Measurements from ENCODE around the gene TEC.
A peak's percentile ranks its signal among the peaks of the same experiment; 100 is the strongest.

The TEC gene

GRCh38 chr4:48254381-48255071 lies 15.1 kb downstream of the TEC start:
- no peak for TF ChIP-seq RAD21 (IDR thresholded peaks at IDR 0.05; ENCODE audit: low read depth)
- peak; percentile 57; the same call in 1 of the 2 replicates for TF ChIP-seq EP300 (IDR thresholded peaks at IDR 0.05; ENCODE audit: borderline replicate concordance)
- TF ChIP-seq NFIC (IDR thresholded peaks at IDR 0.05) = peak; percentile 79

- TF ChIP-seq TAF1 (IDR thresholded peaks at IDR 0.05; ENCODE audit: low read depth) (no peak), TCF12 (IDR thresholded peaks at IDR 0.05; ENCODE audit: low read depth) (no peak), EGR1 (IDR thresholded peaks at IDR 0.05) (no peak), RAD21 (IDR thresholded peaks at IDR 0.05; ENCODE audit: low read depth) (no peak), USF1 (IDR thresholded peaks at IDR 0.05) (no peak), EP300 (IDR thresholded peaks at IDR 0.05; ENCODE audit: borderline replicate concordance) (no peak), TEAD4 (IDR thresholded peaks at IDR 0.05) (no peak), CREB1 (IDR thresholded peaks at IDR 0.05; ENCODE audit: low read depth) (no peak)
Measured at GRCh38 chr4:48252313-48252712, 17.3 kb downstream of the TEC start.

GRCh38 chr4:48250980-48251379 lies 18.7 kb downstream of the TEC start:
- TF ChIP-seq MAX (IDR thresholded peaks at IDR 0.05) (no peak), CEBPB (IDR thresholded peaks at IDR 0.05) (no peak), EGR1 (IDR thresholded peaks at IDR 0.05) (no peak), USF1 (IDR thresholded peaks at IDR 0.05) (no peak), ZBTB7A (IDR thresholded peaks at IDR 0.05; ENCODE audit: low read depth) (no peak)

- no peak for TF ChIP-seq EP300 (IDR thresholded peaks at IDR 0.05; ENCODE audit: borderline replicate concordance)
- TF ChIP-seq TEAD4 (IDR thresholded peaks at IDR 0.05) = no peak
- TF ChIP-seq YY1 (IDR thresholded peaks at IDR 0.05; ENCODE audit: low read depth) = no peak
- no peak for TF ChIP-seq TAF1 (IDR thresholded peaks at IDR 0.05; ENCODE audit: low read depth)
- TF ChIP-seq EGR1 (IDR thresholded peaks at IDR 0.05) = no peak
- no peak for TF ChIP-seq NFIC (IDR thresholded peaks at IDR 0.05)
- TF ChIP-seq MAX (IDR thresholded peaks at IDR 0.05) = no peak
- TF ChIP-seq REST (IDR thresholded peaks at IDR 0.05; ENCODE audit: low read depth) = no peak
- no peak for TF ChIP-seq FOXM1 (IDR thresholded peaks at IDR 0.05; ENCODE audit: borderline replicate concordance, low read depth)
- no peak for TF ChIP-seq CREB1 (IDR thresholded peaks at IDR 0.05; ENCODE audit: low read depth)
- TF ChIP-seq CEBPB (IDR thresholded peaks at IDR 0.05) = no peak
- no peak for TF ChIP-seq USF1 (IDR thresholded peaks at IDR 0.05)
- TF ChIP-seq RAD21 (IDR thresholded peaks at IDR 0.05; ENCODE audit: low read depth) = no peak
Measured at GRCh38 chr4:48250343-48250742, 19.3 kb downstream of the TEC start.

- TF ChIP-seq CEBPB (IDR thresholded peaks at IDR 0.05) (no peak), EP300 (IDR thresholded peaks at IDR 0.05; ENCODE audit: borderline replicate concordance) (no peak), NFIC (IDR thresholded peaks at IDR 0.05) (no peak), FOXM1 (IDR thresholded peaks at IDR 0.05; ENCODE audit: borderline replicate concordance, low read depth) (no peak), EGR1 (IDR thresholded peaks at IDR 0.05) (no peak), ZBTB7A (IDR thresholded peaks at IDR 0.05; ENCODE audit: low read depth) (no peak)
Measured at GRCh38 chr4:48249378-48249777, 20.3 kb downstream of the TEC start.

- no peak for TF ChIP-seq TAF1 (IDR thresholded peaks at IDR 0.05; ENCODE audit: low read depth)
Measured at GRCh38 chr4:48248559-48248953, 21.1 kb downstream of the TEC start.

GRCh38 chr4:48247878-48248558 lies 21.6 kb downstream of the TEC start:
- no peak for TF ChIP-seq FOXM1 (IDR thresholded peaks at IDR 0.05; ENCODE audit: borderline replicate concordance, low read depth)
- TF ChIP-seq CEBPB (IDR thresholded peaks at IDR 0.05) = no peak
- no peak for TF ChIP-seq EGR1 (IDR thresholded peaks at IDR 0.05)
- TF ChIP-seq CREB1 (IDR thresholded peaks at IDR 0.05; ENCODE audit: low read depth) = no peak
- TF ChIP-seq REST (IDR thresholded peaks at IDR 0.05; ENCODE audit: low read depth) = no peak
- no peak for TF ChIP-seq RAD21 (IDR thresholded peaks at IDR 0.05; ENCODE audit: low read depth)
- no peak for TF ChIP-seq ZBTB7A (IDR thresholded peaks at IDR 0.05; ENCODE audit: low read depth)
- TF ChIP-seq MAX (IDR thresholded peaks at IDR 0.05) = no peak
- no peak for TF ChIP-seq TCF12 (IDR thresholded peaks at IDR 0.05; ENCODE audit: low read depth)
- no peak for TF ChIP-seq TEAD4 (IDR thresholded peaks at IDR 0.05)
